Suprapubic skin (tissue), 3 donors: ENCODE data around the gene GALNT17.

Experiments used
- EP300 ChIP-seq: sonication (generic); formaldehyde crosslinking; IDR thresholded peaks from one replicate; pipeline ENCODE4 v1.6.1; 2017; ENCODE audit warnings: antibody characterized with exemption
- POLR2A ChIP-seq, 2 donors: fragments of 450-650 bp; IDR thresholded peaks; one replicate each; pipeline ENCODE4 v1.6.1; 2017; ENCODE audit warnings: antibody characterized with exemption in 2 of 2, mild to moderate bottlenecking in 2 of 2, moderate library complexity in 2 of 2
- TF ChIP-seq, protein P1 (sequence below), 2 donors: fragments of 200-600 bp in 1 of 2; fragments of 450-650 bp in 1 of 2; sonication (generic) in 1 of 2; IDR thresholded peaks; one replicate each; pipeline ENCODE4 v1.5.1; 2016 to 2019; ENCODE audit warnings: antibody characterized with exemption in 2 of 2, mild to moderate bottlenecking in 1 of 2, moderate library complexity in 1 of 2

DNA sequence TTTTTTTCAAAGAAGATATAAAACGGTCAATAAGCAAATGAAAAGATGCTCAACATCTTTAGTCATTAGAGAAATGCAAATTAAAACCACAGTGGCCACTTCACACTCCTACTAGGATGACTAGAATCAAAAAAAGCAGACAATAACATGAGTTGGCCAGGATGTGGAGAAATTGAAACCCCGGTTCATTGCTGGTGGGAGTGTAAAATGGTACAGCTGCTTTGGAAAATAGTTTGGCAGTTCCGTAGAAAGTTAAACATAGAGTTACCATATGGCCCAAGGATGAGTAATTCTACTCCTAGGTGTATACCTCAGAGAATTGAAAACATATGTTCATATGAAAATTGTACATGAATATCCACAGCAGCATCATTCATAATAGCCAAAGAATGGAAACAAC, 573.3 kb downstream of the GALNT17 start:
- TF ChIP-seq POLR2A (IDR thresholded peaks at IDR 0.05): no peak
- TF ChIP-seq, protein P1, sequence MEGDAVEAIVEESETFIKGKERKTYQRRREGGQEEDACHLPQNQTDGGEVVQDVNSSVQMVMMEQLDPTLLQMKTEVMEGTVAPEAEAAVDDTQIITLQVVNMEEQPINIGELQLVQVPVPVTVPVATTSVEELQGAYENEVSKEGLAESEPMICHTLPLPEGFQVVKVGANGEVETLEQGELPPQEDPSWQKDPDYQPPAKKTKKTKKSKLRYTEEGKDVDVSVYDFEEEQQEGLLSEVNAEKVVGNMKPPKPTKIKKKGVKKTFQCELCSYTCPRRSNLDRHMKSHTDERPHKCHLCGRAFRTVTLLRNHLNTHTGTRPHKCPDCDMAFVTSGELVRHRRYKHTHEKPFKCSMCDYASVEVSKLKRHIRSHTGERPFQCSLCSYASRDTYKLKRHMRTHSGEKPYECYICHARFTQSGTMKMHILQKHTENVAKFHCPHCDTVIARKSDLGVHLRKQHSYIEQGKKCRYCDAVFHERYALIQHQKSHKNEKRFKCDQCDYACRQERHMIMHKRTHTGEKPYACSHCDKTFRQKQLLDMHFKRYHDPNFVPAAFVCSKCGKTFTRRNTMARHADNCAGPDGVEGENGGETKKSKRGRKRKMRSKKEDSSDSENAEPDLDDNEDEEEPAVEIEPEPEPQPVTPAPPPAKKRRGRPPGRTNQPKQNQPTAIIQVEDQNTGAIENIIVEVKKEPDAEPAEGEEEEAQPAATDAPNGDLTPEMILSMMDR (IDR thresholded peaks at IDR 0.05): no peak
- no peak for TF ChIP-seq EP300
